GM12875 (cell line): ENCODE measurements around the gene ZNF496.

ENCODE experiments used
- H3K4me3 ChIP-seq: one replicate; pipeline ENCODE4 v1.5.1; 2011; ENCODE audit warnings: low read depth, low read length, control low read depth
- TF ChIP-seq, protein P1 (sequence below): IDR thresholded peaks from 2 replicates; pipeline ENCODE4 v1.5.1; 2011; ENCODE audit warnings: low read depth, mild to moderate bottlenecking, control low read depth, inconsistent platforms, low read length, moderate library complexity, borderline replicate concordance; ENCODE audit not compliant: insufficient read depth

The ZNF496 gene

DNA sequence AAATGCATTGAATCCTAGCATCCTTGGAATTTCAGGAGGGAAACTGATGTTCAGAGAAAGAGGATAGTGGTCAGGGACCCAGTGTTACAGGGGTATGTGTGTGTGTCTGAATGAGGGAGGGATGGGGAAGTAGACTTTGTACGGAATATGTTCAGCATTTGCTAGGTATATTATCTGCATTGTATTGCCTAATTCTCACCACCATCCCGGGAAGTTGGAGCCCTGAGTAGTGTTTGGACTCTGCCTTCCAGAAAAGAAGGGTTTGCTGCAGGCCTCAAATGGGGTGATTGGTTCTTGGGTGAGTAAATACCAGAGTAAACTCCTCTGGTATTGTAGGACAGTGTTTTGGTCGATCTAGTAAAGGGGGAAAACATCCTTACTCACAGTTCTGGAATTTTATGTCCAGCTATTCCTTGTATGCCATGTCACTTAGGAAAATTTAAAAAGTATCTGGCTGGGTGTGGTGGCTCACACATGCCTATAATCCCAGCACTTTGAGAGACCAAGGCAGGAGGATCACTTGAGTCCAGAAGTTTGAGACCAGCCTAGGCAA is 7.1 kb upstream of the ZNF496 start:
- TF ChIP-seq, protein P1, sequence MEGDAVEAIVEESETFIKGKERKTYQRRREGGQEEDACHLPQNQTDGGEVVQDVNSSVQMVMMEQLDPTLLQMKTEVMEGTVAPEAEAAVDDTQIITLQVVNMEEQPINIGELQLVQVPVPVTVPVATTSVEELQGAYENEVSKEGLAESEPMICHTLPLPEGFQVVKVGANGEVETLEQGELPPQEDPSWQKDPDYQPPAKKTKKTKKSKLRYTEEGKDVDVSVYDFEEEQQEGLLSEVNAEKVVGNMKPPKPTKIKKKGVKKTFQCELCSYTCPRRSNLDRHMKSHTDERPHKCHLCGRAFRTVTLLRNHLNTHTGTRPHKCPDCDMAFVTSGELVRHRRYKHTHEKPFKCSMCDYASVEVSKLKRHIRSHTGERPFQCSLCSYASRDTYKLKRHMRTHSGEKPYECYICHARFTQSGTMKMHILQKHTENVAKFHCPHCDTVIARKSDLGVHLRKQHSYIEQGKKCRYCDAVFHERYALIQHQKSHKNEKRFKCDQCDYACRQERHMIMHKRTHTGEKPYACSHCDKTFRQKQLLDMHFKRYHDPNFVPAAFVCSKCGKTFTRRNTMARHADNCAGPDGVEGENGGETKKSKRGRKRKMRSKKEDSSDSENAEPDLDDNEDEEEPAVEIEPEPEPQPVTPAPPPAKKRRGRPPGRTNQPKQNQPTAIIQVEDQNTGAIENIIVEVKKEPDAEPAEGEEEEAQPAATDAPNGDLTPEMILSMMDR: no peak
- no peak overlapping the region for H3K4me3 ChIP-seq

- TF ChIP-seq, protein P1: no peak
- no peak overlapping the region for H3K4me3 ChIP-seq
These were observed 6.3 kb upstream of the ZNF496 start for GRCh38 chr1:247337961-247338360.

- H3K4me3 ChIP-seq: no peak overlapping the region
- TF ChIP-seq, protein P1: no peak
These were observed 5.6 kb upstream of the ZNF496 start for GRCh38 chr1:247337250-247337746.

GRCh38 chr1:247336390-247336789 is 4.7 kb upstream of the ZNF496 start:
- H3K4me3 ChIP-seq: no peak overlapping the region
- TF ChIP-seq, protein P1: no peak

- H3K4me3 ChIP-seq: no peak overlapping the region
- TF ChIP-seq, protein P1: no peak
These were observed 4.2 kb upstream of the ZNF496 start for GRCh38 chr1:247335882-247336281.

DNA sequence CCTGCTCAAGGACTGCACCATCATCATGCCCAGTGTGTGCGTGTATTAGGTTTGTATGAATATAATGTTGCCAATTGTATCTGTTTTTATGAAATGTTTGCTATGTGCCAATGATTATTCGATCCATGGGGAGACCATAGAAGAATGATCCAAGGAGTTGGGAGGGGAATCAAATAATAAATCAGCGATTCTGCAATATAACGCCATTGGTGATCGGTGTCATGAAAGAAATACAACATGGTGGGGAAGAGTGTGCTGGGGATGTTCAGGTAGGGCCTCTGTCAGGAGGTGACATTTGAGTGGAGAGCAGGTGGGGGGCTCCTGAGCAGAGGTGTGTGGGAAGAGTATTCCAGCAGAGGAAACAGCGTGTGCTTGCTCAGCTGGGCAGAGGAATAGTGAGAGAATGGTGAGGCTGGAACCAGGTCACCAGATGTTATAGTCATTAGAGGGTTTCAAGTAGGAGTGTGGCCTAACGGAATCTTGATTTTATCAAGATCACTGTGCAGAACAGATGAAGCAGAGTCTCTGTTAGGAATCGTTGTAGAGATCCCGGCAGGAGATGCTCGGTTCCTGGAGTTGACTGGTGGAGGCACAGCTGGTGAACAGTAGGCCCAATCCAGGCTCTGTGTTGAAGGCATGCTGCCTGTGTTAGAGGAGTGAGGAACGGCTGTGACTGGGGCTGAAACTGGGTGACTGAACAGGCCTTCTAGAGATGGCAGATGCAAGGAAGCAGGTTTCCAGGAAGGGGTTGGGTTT is 2.9 kb upstream of the ZNF496 start:
- TF ChIP-seq, protein P1: no peak
- no peak overlapping the region for H3K4me3 ChIP-seq
